KG1 (cell line): ENCODE measurements around the gene PRKG1.

ENCODE experiments used
- DNase-seq: peaks from one replicate; lab custom pipeline; 2025; lab: John Stamatoyannopoulos, UW

PRKG1 gene

DNA sequence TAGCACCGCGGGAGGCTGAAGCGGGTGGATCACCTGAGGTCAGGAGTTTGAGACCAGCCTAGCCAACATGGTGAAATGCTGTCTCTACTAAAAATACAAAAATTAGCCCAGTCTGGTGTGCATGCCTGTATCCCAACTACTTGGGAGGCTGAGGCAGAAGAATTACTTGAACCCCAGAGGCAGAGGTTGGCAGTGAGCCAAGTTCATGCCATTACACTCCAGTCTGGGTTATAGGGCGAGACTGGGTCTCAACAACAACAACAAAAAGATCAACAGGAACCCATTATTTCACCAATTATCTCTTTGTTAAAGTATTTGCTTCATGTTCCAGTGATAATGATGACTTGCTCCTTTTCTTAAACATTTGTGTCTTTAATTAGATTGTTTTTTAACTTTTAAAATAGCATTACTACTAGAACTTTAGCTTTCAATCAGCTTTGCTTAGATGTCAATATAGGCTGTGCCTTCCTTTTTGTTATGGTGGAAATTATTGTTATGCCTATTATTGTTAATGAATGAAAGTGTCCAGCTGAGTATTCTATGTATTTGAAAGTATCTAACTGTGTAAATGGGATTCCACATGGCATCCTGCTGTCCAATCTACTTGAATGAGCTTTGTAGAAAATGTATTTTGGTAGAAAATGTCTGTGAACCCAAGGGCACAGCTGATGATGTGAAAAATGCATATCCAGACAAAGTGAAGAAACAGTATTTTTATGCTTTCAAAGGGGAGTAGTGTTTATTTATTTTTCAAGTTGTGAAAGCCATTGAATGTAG, 686.8 kb downstream of the PRKG1 start:
- DNase-seq = no peak

DNA sequence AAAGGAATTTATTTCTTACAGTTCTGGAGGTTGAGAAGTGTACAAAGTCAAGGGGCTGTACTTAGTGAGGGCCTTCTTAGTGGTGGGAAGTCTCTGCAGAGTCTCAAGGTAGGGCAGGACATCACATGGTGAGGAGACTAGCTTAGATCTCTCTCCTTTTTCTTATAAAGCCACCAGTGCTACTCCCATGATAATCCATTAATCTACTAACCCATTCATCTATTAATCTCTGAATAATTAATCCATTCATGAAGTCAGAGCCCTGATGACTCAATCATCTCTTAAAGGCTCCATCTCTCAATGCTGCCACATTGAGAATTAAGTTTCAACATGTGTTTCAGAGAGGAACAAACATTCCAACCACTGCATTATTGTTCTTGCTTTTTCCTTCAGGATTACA, 689.5 kb downstream of the PRKG1 start:
- no peak for DNase-seq

- no peak for DNase-seq
Observed at GRCh38 chr10:51765284-51765971, 691.1 kb downstream of the PRKG1 start.

DNA sequence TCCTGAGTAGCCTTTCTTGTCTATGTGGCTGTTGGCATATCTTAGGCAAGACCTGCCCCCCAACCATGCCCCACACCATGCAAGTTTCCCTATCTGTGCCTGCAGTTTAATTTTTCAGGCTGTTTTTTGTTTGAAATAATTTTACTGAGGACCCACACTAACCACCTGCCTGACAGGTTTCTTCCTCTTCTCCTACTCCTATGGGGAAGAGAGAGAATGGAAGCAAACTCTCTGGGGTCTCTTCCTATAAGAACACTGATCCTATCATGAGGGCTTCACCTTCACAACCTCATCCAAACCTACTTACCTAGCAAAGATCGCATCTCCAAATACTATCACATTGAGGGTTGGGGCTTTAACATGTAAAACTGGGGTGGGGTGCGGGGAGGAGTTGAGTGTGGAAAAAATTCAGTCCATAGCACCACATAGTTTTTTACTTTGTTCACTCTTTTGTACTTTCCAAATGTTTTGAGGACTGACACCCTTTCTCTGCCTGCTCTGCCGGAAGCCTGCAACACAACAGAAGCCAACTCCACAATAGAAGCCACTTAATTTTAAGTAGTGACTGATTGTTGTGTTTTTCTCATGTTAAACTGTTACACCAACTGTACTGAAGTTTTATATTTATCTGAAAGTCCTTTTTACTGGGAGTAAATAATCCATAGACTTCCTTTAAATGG, 692.3 kb downstream of the PRKG1 start:
- DNase-seq = no peak

GRCh38 chr10:51767103-51767763, 692.9 kb downstream of the PRKG1 start:
- no peak for DNase-seq

GRCh38 chr10:51768886-51769465, 694.7 kb downstream of the PRKG1 start:
- DNase-seq = no peak

DNA sequence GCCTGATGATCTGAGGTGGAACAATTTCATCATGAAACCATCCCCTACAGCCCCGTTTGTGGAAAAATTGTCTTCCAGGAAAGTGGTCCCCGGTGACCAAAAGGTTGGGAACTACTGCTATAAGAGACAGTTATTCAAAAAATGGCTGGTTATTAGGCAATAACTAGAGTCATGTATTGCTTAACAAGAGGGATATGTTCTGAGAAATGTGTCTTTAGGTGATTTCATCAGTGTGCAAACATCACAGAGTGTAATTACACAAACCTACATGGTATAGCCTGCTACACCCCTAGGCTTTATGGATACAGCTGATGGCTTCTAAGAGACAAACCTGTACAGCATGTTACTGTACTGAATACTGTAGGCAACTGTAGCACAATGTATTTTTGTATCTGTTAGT, 696.4 kb downstream of the PRKG1 start:
- no peak for DNase-seq

DNA sequence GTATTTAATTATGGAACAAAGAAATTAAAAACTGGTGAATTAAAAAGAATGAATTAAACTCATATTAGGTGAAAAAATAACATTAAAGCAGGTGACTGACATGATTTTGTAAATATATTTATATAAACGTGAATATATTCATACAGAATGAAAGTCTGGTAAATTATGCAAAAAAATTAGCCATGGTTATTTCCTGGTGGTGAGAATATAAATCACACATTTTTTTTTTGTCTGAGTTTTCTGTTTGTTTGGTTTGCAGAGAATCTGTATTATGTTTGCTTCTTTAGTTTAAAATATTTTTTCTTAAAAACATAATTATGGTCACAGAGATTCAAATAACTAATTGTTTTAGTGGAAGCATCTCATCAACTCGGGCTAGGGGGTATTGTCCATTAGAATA, 698.1 kb downstream of the PRKG1 start:
- no peak for DNase-seq

DNA sequence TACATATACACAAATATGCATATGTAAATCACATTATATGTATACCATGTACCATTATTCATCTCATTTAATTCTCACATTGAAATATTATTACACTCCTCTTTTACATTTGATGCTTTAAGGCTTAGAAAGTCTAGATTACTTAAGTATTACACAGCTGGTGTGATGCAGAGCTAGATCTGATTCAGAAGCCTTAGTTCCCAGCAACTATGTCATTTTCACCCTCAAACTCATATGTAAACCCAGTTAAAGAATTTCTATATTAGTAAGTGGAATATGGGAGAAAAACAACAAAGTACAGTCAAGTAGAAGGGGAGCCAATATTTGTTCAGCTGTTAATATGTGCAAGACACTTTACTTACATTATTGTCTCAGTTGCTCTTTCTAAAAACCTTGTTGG, 699.4 kb downstream of the PRKG1 start:
- no peak for DNase-seq

DNA sequence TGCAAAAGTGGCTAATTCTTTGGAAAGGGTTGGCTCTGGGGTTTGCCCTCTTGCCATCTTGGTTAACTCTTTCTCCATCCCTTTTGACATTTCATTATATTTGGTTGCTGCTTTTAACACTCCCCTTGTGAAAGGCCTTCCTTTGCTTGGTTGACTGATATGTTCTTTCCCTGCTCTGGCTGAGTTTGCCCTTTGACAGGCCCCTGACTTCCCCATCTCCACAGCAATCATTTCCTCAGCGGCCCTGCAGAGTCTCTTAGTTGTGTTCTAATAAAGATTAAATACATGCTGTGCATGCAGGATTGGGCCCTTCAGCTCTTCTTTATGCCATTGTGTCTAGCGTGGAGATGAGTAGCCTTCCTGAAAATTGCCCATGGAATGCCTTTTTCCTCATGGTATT, 709.7 kb downstream of the PRKG1 start:
- no peak for DNase-seq

DNA sequence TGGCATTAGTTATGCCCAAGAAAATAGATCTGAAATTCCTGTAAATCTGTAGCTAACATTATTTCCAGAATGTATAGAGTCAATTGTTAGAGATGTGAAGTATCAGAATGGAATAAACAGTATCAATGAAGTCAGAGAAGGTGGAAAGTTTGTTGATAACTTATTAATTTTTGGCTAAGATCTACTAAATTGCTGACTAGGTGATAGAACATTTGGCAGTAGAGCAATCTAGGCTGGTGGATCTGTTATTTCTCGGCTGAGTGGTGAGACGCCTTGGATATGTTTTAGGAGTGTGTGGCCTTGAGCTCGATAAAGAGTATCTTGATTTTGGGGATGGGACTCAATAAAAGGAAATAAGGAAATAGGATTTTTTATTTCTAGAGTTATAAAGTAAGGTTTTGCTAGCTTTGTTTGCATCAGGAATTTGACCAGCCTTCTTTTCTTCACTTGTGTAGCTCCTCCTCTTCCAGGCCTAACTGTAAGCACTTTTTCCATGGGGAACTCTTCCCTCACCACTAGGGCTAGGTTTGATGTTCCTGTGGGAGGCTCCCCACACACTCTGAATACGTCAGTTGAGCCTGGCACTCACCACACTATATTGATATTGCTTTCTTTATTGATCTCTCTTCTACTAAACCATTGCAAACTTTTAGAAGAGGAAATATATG, 711.9 kb downstream of the PRKG1 start:
- no peak for DNase-seq

DNA sequence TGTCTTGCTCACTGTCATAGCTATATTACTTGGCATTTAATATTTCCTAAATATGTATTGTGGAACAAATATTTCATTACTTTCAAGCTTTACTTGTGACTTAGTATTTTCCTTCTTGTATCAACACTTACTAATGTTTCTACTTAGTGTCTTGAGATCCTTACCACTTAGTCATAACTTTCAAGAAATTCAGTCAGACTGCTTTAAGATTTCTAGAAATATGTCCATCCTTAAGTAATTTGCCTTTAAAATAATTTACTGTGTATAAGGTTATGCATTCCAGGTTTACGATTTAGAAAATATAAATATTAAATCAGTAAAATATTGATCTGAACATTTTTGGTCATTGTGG, 712.4 kb downstream of the PRKG1 start:
- no peak for DNase-seq

GRCh38 chr10:51788273-51788672, 714.0 kb downstream of the PRKG1 start:
- DNase-seq = no peak

- no peak for DNase-seq
Observed at GRCh38 chr10:51789118-51789517, 714.8 kb downstream of the PRKG1 start.

GRCh38 chr10:51789903-51790302, 715.6 kb downstream of the PRKG1 start:
- no peak for DNase-seq

DNA sequence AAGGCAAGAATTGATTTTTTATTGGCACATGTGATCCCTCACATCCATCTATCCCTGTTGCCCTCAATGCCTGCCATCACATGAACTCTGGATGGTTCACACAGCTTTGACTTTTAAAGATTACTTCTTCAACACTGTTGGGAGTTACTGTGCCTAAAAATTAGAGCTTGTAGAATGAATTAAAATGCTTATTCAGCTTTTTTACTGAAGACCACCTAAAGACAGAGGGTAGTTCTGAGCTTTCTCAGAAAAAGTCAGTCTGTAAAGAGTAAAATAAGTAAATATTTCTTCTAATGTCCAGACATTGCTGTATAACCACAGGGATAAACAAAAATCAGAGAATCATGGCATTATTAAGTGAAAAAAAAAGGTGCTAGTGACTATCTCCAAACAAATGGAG, 718.4 kb downstream of the PRKG1 start:
- DNase-seq = no peak

DNA sequence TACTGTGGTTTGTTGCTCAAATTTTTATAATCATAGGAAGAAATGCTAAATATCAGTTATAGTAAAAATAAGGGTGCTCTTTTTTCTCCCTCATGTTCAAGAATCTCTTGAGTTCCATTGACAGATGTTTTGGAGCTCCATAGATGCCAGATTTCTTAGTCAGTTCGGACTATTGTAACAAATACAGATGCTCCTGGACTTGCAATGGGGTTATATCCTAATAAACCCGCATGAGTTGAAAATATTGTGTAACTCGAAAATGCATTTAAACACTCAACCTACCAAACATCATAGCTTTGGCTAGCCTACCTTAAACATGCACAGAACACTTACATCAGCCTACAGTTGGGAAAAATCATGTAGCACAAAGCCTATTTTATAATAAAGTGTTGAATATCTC, 725.8 kb downstream of the PRKG1 start:
- no peak for DNase-seq

DNA sequence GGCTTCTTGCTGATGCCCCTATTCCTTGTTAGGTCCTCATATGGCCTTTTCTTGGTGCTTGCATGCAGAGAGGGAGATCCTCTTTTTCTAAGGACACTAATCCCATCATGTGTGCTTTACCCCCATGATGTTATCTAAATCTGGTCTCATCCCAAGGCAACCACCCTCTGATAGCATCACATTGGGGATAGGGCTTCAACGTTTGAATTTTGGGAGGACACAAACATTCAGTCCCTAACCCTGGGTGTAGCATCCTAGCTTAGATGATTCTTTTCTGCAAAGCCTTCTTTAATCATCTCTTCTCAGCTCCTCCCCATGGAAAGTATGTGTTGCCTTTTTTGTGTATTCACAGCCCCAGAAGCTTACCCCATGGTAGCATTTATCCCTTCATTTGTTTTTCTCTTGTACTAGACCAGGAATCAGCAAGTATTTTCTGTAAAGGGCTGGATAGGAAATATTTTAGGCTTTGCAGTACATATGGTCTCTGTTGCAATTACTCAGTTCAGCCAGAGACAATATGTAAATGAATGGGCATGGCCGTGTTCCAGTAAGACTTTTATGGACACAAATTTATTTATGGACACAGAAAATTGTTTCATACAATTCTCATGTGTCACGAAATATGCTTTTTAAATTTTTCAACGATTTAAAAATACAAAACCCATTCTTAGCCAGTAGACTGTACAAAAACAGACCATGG, 726.6 kb downstream of the PRKG1 start:
- no peak for DNase-seq

DNA sequence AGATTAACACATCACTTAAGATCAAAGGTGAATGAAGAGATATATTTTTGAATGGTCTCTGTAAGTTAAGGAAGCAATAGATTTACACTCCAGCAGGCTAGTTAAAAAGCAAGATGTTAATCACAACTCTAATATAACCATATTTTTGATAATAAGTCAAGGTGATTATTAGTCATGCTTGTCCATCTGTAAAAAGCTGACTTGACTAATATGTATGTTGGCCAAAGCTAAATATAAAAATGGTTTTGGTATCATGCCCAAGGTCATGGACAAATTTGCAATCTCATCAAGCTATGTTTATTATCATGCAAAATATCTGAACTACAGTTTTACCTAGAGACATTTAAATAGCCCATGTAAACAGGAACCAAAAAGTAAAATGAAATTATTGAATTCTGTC, 727.7 kb downstream of the PRKG1 start:
- DNase-seq = no peak

DNA sequence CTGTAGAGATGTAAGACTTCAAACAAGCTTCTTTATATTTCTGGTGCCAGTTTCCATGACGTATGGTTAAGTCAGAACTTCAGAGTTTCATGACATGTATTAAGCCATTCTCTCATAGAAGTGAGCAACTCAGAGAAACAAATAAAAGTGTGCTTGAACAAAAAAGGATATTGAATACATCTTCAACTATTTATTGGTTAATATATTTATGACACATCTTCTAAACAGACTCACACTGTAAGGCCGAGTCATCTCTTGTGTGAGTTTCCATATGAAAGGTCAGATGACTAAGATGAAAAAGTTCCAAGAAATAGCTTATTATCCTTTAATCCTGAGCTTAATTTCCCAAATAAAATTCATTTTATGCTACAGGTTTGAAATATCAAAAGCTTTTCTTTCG, 730.6 kb downstream of the PRKG1 start:
- DNase-seq = no peak
